Uterus (tissue), 4 donors: ENCODE measurements around the gene PARP15. TPM values are rescaled to one million over a fixed set of nuclear protein-coding genes. Genes with fewer than 3 reads are reported as not detected.
"Not testable (repeated sequence)": the region's sequence is repeated elsewhere in the genome, so short reads cannot be mapped to it uniquely, and the experiment has no call there.

Source experiments
- DNase-seq, 2 donors: peaks; one replicate each; pipeline ENCODE4 v3.0.0-alpha.2; 2019 to 2020
- H3K27ac ChIP-seq, 2 donors: fragments of 200-600 bp; sonication (generic); 1 replicate in 1 of 2; 2 replicates in 1 of 2; pipeline ENCODE4 v1.5.1; 2016 to 2018
- H3K27me3 ChIP-seq, 2 donors: fragments of 200-600 bp; sonication (generic); one replicate each; pipeline ENCODE4 v1.5.1; 2018 to 2019; ENCODE audit warnings: control low read depth in 1 of 2
- H3K36me3 ChIP-seq, 2 donors: fragments of 200-600 bp; sonication (generic); one replicate each; pipeline ENCODE4 v1.5.1; 2019; ENCODE audit warnings: control low read depth in 1 of 2
- H3K4me1 ChIP-seq, 2 donors: fragments of 200-600 bp; sonication (generic); one replicate each; pipeline ENCODE4 v1.5.1; 2018 to 2019; ENCODE audit warnings: control low read depth in 1 of 2
- H3K4me3 ChIP-seq, 2 donors: fragments of 200-600 bp; sonication (generic); 1 replicate in 1 of 2; 2 replicates in 1 of 2; pipeline ENCODE4 v1.5.1; 2018 to 2019; ENCODE audit warnings: mild to moderate bottlenecking in 1 of 2
- H3K9me3 ChIP-seq, 2 donors: fragments of 200-600 bp; sonication (generic); one replicate each; pipeline ENCODE4 v1.5.1; 2019; ENCODE audit warnings: control low read depth in 1 of 2
- POLR2A ChIP-seq, 2 donors: fragments of 450-650 bp; IDR thresholded peaks; one replicate each; pipeline ENCODE4 v1.6.1; 2016; ENCODE audit warnings: antibody characterized with exemption in 2 of 2, mild to moderate bottlenecking in 1 of 2, moderate library complexity in 1 of 2
- intact Hi-C: fragments of 100-400 bp; cut with DNase I; formaldehyde crosslinking; loops from one replicate; pipeline ENCODE4 v1.15.1; 2023; ENCODE audit warnings: low total_unique reads
- total RNA-seq, 4 donors: library from RNA; depleted of rRNA in 3 of 4; stranded (reverse); fragments of >200 nt in 3 of 4; gene quantifications; one replicate each; pipeline versions ENCODE4 v1.1.0 to v1.2.4, GENCODE V29; 2014 to 2023
- TF ChIP-seq, protein P1 (sequence below), 4 experiments: fragments of 200-600 bp in 2 of 4; fragments of 450-650 bp in 2 of 4; sonication (generic) in 2 of 4; IDR thresholded peaks; one replicate each; pipeline ENCODE4 v1.5.1; 2016 to 2019; ENCODE audit warnings: antibody characterized with exemption in 4 of 4, mild to moderate bottlenecking in 2 of 4, moderate library complexity in 1 of 4
- donor health status: DM: yes; HTN: yes; CAD: no.

PARP15 gene
- total RNA-seq, 4 donors from 2014 or later = under 0.01 to 3.1 (median 1.6) TPM

DNA sequence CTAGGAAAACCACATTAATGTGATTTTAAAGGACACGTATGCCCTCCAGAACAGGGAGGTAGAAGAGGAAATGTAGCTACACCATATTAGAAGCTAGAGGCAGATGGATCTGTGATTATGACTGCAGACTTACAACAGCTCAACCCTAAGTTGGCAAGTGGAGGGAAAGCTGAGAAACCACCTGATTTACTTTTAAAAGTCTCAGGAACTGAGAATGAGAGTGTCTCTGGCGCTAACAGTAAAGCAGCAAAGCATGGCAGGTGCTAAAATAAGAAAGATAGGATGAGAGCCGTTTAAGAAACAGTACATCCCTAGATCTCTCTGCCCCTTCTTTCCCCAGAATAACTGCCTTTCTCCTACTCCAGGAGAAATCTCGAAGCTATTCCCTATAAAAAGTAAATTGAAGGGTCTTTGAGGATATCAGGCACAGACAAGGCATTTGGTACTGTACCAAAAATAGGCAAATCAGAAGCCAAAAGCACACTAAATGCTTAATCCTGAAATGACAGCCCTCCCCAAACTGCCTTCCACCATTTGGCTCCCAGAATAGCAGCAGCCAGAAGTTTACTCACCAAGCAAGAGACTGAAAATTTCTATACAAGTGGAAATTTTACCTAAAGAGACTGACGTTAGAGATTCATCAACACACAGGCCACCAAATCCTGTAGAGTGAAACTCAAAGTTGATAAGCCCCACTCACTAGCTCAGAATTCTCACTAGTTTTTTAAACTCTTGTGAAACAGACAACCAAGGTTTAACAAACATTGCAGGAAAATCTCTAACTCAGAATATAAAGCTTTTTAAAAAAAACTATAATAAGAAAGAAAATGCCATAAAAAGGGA, 68.9 kb downstream of the PARP15 start:
- no peak for DNase-seq
- no peak for TF ChIP-seq POLR2A (IDR thresholded peaks at IDR 0.05)
- TF ChIP-seq, protein P1, sequence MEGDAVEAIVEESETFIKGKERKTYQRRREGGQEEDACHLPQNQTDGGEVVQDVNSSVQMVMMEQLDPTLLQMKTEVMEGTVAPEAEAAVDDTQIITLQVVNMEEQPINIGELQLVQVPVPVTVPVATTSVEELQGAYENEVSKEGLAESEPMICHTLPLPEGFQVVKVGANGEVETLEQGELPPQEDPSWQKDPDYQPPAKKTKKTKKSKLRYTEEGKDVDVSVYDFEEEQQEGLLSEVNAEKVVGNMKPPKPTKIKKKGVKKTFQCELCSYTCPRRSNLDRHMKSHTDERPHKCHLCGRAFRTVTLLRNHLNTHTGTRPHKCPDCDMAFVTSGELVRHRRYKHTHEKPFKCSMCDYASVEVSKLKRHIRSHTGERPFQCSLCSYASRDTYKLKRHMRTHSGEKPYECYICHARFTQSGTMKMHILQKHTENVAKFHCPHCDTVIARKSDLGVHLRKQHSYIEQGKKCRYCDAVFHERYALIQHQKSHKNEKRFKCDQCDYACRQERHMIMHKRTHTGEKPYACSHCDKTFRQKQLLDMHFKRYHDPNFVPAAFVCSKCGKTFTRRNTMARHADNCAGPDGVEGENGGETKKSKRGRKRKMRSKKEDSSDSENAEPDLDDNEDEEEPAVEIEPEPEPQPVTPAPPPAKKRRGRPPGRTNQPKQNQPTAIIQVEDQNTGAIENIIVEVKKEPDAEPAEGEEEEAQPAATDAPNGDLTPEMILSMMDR (IDR thresholded peaks at IDR 0.05) = no peak
- H3K9me3 ChIP-seq = no peaks in the 10 kb centered on the region
- H3K4me1 ChIP-seq = no peaks in the 10 kb centered on the region
- no peaks in the 10 kb centered on the region for H3K27me3 ChIP-seq
- no peak overlapping the region for H3K4me3 ChIP-seq
- H3K36me3 ChIP-seq = no peaks in the 10 kb centered on the region
- intact Hi-C loops = no loop called here
- no peak overlapping the region for H3K27ac ChIP-seq

DNA sequence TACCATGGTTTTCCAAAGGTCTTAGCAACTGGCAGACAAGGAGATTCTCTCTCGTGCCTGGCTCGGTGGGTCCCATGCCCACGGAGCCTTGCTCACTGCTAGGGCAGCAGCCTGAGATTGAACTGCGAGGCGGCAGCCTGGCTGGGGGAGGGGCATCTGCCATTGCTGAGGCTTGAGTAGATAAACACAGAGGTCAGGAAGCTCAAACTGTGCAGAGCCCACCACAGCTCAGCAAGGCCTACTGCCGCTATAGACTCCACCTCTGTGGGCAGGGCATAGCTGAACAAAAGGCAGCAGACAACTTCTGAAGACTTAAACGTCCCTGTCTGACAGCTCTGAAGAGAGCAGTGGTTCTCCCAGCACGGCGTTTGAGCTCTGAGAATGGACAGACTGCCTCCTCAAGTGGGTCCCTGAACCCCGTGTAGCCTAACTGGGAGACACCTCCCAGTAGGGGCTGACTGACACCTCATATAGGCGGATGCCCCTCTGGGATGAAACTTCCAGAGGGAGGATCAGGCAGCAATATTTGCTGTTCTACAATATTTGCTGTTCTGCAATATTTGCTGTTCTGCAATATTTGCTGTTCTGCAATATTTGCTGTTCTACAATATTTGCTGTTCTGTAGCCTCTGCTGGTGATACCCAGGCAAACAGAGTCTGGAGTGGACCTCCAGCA, 73.9 kb downstream of the PARP15 start:
- H3K4me1 ChIP-seq, intact Hi-C loops, H3K27me3 ChIP-seq, H3K4me3 ChIP-seq, H3K36me3 ChIP-seq, H3K9me3 ChIP-seq, H3K27ac ChIP-seq, DNase-seq: not testable (repeated sequence)

DNA sequence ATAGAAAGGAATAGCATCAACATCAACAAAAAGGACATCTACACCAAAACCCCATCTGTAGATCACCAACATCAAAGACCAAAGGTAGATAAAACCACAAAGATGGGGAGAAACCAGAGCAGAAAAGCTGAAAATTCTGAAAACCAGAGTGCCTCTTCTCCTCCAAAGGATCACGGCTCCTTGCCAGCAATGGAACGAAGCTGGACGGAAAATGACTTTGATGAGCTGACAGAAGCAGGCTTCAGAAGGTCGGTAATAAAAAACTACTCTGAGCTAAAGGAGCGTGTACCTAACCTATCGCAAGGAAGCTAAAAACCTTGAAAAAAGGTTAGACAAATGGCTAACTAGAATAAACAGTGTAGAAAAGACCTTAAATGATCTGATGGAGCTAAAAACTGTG, 74.5 kb downstream of the PARP15 start:
- DNase-seq, H3K4me3 ChIP-seq, H3K9me3 ChIP-seq, intact Hi-C loops, H3K27me3 ChIP-seq, H3K4me1 ChIP-seq, H3K36me3 ChIP-seq, H3K27ac ChIP-seq: not testable (repeated sequence)

DNA sequence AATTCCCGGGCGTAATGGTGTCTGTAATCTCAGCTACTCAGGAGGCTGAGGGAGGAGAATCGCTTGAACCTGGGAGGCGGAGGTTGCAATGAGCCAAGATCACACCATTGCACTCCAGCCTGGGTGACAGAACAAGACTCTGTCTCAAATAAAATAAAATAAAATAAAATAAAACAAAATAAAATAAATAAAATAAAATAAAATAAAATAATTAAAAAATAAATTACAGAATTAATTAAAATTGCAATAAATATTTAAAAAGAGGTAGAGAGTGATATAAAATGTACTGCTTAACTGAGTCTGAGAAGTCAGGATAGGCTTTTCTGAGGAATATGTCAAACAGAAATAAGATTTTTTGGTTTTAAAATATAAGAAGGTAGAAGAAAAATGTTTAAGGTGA, 80.9 kb downstream of the PARP15 start:
- DNase-seq, intact Hi-C loops, H3K4me1 ChIP-seq, H3K27ac ChIP-seq, H3K9me3 ChIP-seq, H3K27me3 ChIP-seq, H3K4me3 ChIP-seq, H3K36me3 ChIP-seq: not testable (repeated sequence)

DNA sequence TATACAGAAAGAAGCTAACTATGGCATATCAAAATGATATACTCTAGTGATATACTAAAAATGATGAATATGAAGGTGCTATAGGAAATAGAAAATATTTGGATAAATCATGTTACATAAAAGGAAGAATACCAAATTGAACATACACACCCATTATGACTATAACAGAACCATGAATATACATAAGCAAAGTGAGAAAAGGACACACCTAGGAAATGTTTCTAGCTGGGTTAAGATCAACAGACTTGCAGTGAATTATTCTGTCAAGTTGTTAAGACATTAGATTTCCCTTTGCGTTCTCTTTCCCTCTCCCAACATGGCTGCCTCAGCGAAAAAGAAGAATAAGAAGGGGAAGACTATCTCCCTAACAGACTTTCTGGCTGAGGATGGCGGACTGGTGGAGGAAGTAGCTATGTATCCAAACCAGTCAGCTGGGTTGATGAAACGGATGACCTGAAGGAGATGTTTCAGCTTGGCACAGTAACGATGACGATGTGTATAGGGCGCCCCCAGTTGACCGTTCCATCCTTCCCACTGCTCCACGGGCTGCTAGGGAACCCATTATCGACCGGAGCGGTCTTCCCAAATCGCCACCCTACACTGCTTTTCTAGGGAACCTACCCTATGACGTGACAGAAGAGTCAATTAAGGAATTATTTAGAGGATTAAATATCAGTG, 83.0 kb downstream of the PARP15 start:
- TF ChIP-seq, protein P1 (IDR thresholded peaks at IDR 0.05) = no peak
- no peak for TF ChIP-seq POLR2A (IDR thresholded peaks at IDR 0.05)
- Histone ChIP-seq H3K4me3 (no peak overlapping the region), H3K36me3 (no peaks in the 10 kb centered on the region), H3K4me1 (no peaks in the 10 kb centered on the region), H3K27ac (no peak overlapping the region), H3K27me3 (no peaks in the 10 kb centered on the region), H3K9me3 (no peaks in the 10 kb centered on the region)
- no peak for DNase-seq
- intact Hi-C loops = no loop called here

DNA sequence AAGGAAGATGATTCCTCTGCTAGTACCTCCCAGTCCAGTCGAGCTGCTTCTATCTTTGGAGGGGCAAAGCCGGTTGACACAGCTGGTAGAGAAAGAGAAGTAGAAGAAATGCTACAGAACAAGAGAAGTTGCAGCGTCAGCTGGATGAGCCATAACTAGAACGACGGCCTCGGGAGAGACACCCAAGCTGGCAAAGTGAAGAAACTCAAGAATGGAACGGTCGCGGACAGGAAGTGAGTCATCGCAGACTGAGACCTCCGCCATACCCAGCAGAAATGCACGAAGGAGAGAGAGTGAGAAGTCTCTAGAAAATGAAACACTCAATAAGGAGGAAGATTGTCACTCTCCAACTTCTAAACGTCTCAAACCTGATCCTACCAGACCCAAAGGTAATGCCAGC, 84.2 kb downstream of the PARP15 start:
- H3K27me3 ChIP-seq = no peaks in the 10 kb centered on the region
- intact Hi-C loops = no loop called here

More for the DNA sequence above, 84.2 kb downstream of the PARP15 start:
- DNase-seq = no peak
- no peak overlapping the region for H3K27ac ChIP-seq
- no peaks in the 10 kb centered on the region for H3K4me1 ChIP-seq
- no peaks in the 10 kb centered on the region for H3K9me3 ChIP-seq
- no peaks in the 10 kb centered on the region for H3K36me3 ChIP-seq
- no peak overlapping the region for H3K4me3 ChIP-seq
- no peak for TF ChIP-seq POLR2A (IDR thresholded peaks at IDR 0.05)
- TF ChIP-seq, protein P1 (IDR thresholded peaks at IDR 0.05) = no peak
